Measurements from ENCODE around the gene KCNJ15.

KCNJ15 gene

GRCh38 chr21:38329162-38329561, 72.4 kb downstream of the KCNJ15 start:
- DNase-seq: no peak

- DNase-seq: no peak
Measured at GRCh38 chr21:38330666-38331065, 73.9 kb downstream of the KCNJ15 start.

- no peak for DNase-seq
Measured at GRCh38 chr21:38333301-38334272, 76.8 kb downstream of the KCNJ15 start.

- DNase-seq: no peak
Measured at GRCh38 chr21:38334866-38335265, 78.1 kb downstream of the KCNJ15 start.

GRCh38 chr21:38337793-38338192, 81.0 kb downstream of the KCNJ15 start:
- no peak for DNase-seq

- no peak for DNase-seq
Measured at GRCh38 chr21:38340131-38340530, 83.3 kb downstream of the KCNJ15 start.

GRCh38 chr21:38341546-38342012, 84.8 kb downstream of the KCNJ15 start:
- no peak for DNase-seq

GRCh38 chr21:38342739-38343138, 85.9 kb downstream of the KCNJ15 start:
- no peak for DNase-seq

GRCh38 chr21:38343691-38344090, 86.9 kb downstream of the KCNJ15 start:
- no peak for DNase-seq

GRCh38 chr21:38346286-38346685, 89.5 kb downstream of the KCNJ15 start:
- DNase-seq: no peak

GRCh38 chr21:38349111-38349746, 92.4 kb downstream of the KCNJ15 start:
- DNase-seq: no peak

- no peak for DNase-seq
Measured at GRCh38 chr21:38349977-38350376, 93.2 kb downstream of the KCNJ15 start.

GRCh38 chr21:38350684-38351083, 93.9 kb downstream of the KCNJ15 start:
- DNase-seq: no peak

- DNase-seq: no peak
Measured at GRCh38 chr21:38351176-38351959, 94.6 kb downstream of the KCNJ15 start.

GRCh38 chr21:38351961-38352521, 95.2 kb downstream of the KCNJ15 start:
- DNase-seq: no peak

- no peak for DNase-seq
Measured at GRCh38 chr21:38352536-38353219, 95.9 kb downstream of the KCNJ15 start.

- no peak for DNase-seq
Measured at GRCh38 chr21:38354231-38354630, 97.4 kb downstream of the KCNJ15 start.

GRCh38 chr21:38354746-38355145, 98.0 kb downstream of the KCNJ15 start:
- no peak for DNase-seq

- DNase-seq: no peak
Measured at GRCh38 chr21:38355353-38355752, 98.6 kb downstream of the KCNJ15 start.

GRCh38 chr21:38355992-38356781, 99.4 kb downstream of the KCNJ15 start:
- peak; percentile 30 for DNase-seq
